Left lung (tissue), 10 donors: ENCODE data around the gene DPYSL3. TPM values are rescaled to one million over a fixed set of nuclear protein-coding genes. Genes with fewer than 3 reads are reported as not detected.
A peak's percentile ranks its signal among the peaks of the same experiment; 100 is the strongest.

Source experiments
- ATAC-seq: fragments of 200-7000 bp; cut with Tn5 transposase; one replicate; pipeline ENCODE4 v1.9.1; 2020; ENCODE audit warnings: moderate library complexity
- DNase-seq, 4 donors: peaks; one replicate each; pipeline ENCODE4 v3.0.0-alpha.2; 2013 to 2020
- H3K27ac ChIP-seq, 2 donors: fragments of 200-600 bp; sonication (generic) in 1 of 2; one replicate each; pipeline versions ENCODE4 v1.5.0 to v1.8.0; 2020 to 2021
- H3K27me3 ChIP-seq, 2 donors: fragments of 200-600 bp; sonication (generic) in 1 of 2; one replicate each; pipeline versions ENCODE4 v1.5.0 to v1.8.0; 2020 to 2021
- H3K36me3 ChIP-seq, 2 donors: fragments of 200-600 bp; sonication (generic) in 1 of 2; one replicate each; pipeline versions ENCODE4 v1.5.0 to v1.8.0; 2020 to 2021
- H3K4me1 ChIP-seq, 2 donors: fragments of 200-600 bp; one replicate each; pipeline ENCODE4 v1.8.0; 2021
- H3K4me3 ChIP-seq, 2 donors: fragments of 200-600 bp; sonication (generic) in 1 of 2; one replicate each; pipeline versions ENCODE4 v1.5.0 to v1.8.0; 2020 to 2021; ENCODE audit warnings: mild to moderate bottlenecking in 1 of 2
- H3K9me3 ChIP-seq, 2 donors: fragments of 200-600 bp; sonication (generic) in 1 of 2; one replicate each; pipeline versions ENCODE4 v1.5.0 to v1.8.0; 2020 to 2021
- intact Hi-C, 2 donors: fragments of 100-400 bp; cut with DNase I; formaldehyde crosslinking; loops; one replicate each; pipeline versions ENCODE4 v1.11.2 to v1.14.2; 2022
- polyA plus RNA-seq, 6 donors: library from polyadenylated mRNA; unstranded; fragments of 120-200 nt; gene quantifications; one replicate each; pipeline ENCODE4 v1.2.1, GENCODE V29; 2013; ENCODE audit not compliant: insufficient read length in 6 of 6
- total RNA-seq, 2 donors: library from RNA; stranded (reverse); fragmentation: NEBNext Ultra II Directional; extraction: Animal tissue kit (Norgen Biotek cat#: 25700); gene quantifications; one replicate each; pipeline ENCODE4 v1.2.1, GENCODE V29; 2021
- TF ChIP-seq, protein P1 (sequence below), 2 donors: fragments of 200-600 bp; sonication (generic) in 1 of 2; IDR thresholded peaks; one replicate each; pipeline versions ENCODE4 v1.5.0 to v1.8.0; 2021; ENCODE audit warnings: antibody characterized with exemption in 2 of 2
- donor health status: DM: no; HTN: yes; CAD: no.
- donor health status: DM: no; HTN: no; CAD: no.

Gene DPYSL3
- total and polyA plus RNA-seq, 8 donors, result 64.3 to 94.3 (median 79.0) TPM

DNA sequence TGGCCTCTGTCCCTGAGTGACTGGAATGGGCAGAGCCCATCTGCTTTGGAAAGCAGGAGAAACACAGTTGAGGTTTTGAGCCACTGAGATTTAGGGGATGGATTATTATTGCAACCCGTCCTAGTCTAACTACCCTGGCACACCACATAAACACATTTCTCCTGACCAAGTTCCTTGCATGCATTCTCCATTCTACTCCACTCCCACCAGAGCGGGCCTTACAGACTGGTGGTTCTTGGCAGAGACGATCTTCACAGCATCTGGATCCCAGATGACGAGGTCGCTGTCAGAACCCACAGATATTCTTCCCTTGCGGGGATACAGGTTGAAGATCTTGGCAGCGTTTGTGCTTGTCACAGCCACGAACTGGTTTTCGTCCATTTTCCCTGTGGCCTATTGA, 111.0 kb downstream of the DPYSL3 start:
- Histone ChIP-seq H3K9me3 (no peaks in the 10 kb centered on the region), H3K36me3 (peaks cover 0 to 16% of the 10 kb centered on the region in 2 donors), H3K27ac (no peak overlapping the region), H3K27me3 (no peaks in the 10 kb centered on the region), H3K4me1 (peaks cover 11 to 12% of the 10 kb centered on the region in 2 donors), H3K4me3 (no peak overlapping the region)
- no peak for DNase-seq
- ATAC-seq, result no peak
- TF ChIP-seq, protein P1, sequence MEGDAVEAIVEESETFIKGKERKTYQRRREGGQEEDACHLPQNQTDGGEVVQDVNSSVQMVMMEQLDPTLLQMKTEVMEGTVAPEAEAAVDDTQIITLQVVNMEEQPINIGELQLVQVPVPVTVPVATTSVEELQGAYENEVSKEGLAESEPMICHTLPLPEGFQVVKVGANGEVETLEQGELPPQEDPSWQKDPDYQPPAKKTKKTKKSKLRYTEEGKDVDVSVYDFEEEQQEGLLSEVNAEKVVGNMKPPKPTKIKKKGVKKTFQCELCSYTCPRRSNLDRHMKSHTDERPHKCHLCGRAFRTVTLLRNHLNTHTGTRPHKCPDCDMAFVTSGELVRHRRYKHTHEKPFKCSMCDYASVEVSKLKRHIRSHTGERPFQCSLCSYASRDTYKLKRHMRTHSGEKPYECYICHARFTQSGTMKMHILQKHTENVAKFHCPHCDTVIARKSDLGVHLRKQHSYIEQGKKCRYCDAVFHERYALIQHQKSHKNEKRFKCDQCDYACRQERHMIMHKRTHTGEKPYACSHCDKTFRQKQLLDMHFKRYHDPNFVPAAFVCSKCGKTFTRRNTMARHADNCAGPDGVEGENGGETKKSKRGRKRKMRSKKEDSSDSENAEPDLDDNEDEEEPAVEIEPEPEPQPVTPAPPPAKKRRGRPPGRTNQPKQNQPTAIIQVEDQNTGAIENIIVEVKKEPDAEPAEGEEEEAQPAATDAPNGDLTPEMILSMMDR (IDR thresholded peaks at IDR 0.05), result no peak
- intact Hi-C loops, result no loop called here

DNA sequence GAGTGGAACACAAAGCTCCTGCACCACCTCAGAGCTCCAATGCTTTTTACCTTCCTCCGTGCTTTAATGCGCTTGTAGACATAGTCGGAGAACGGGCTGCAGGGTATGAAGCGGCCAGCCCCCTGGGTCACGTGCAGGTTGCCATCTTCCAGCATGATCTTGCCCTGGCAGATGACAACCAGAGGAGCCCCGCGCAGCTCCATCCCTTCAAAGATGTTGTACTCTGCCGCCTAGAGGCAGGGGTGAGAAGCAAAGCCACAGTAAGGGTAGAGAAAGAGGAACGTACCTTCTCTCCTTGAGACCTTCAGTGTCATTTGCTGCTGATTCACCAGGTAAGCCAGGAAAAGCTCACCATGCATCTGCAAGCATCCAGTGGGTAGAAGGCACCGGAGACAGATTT, 112.3 kb downstream of the DPYSL3 start:
- H3K9me3 ChIP-seq, result no peaks in the 10 kb centered on the region
- ATAC-seq (no peak), DNase-seq (no peak)
- intact Hi-C loops, result no loop called here
- no peak overlapping the region for H3K27ac ChIP-seq
- TF ChIP-seq, protein P1 (IDR thresholded peaks at IDR 0.05), result no peak
- no peak overlapping the region for H3K4me3 ChIP-seq
- no peaks in the 10 kb centered on the region for H3K27me3 ChIP-seq
- peaks cover 0 to 16% of the 10 kb centered on the region in 2 donors for H3K36me3 ChIP-seq
- H3K4me1 ChIP-seq, result peaks cover 0 to 3% of the 10 kb centered on the region in 2 donors

DNA sequence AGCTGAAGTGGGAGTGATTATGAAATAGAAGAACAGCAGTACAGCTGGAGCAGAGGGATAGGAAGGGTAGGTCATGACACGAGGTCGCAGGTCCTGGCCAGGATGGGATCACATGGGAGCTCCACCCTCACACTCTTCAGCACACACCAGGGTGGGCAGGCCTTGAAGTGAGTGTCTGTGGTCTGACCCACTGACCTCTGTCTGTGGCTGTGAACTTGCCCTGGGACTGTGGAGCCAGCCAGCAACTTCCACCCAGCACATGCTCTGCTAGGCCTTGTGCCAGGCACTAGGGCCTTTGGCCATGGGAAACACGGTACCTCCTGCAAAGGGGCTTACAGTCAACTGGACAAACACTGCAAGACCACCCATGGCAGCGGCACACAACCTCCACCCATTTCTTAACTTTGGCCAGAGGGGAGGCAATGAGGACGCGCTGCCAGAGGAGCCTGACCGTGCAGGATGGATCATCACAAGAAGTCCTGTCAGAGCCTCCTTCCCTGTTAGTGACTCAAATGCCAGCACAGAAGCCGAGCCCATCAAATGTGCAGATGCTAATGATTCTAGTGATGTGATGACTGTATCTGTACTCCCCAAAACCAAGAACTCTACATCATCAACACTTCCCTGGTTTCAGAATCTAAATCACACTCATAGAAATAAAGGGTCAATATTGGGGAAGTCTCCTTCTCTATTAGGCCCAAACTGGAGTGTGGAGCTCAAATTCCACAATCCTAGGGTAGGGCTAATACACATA, 113.6 kb downstream of the DPYSL3 start:
- peak; percentile 69 for ATAC-seq
- Histone ChIP-seq H3K27ac (no peak overlapping the region), H3K27me3 (no peaks in the 10 kb centered on the region), H3K36me3 (peaks cover 0 to 13% of the 10 kb centered on the region in 2 donors), H3K4me1 (peaks cover 0 to 3% of the 10 kb centered on the region in 2 donors), H3K4me3 (no peak overlapping the region), H3K9me3 (no peaks in the 10 kb centered on the region)
- intact Hi-C loops, result no loop called here
- DNase-seq, result peak in 1 of 4 donors; percentile 50
- TF ChIP-seq, protein P1 (IDR thresholded peaks at IDR 0.05), result no peak

DNA sequence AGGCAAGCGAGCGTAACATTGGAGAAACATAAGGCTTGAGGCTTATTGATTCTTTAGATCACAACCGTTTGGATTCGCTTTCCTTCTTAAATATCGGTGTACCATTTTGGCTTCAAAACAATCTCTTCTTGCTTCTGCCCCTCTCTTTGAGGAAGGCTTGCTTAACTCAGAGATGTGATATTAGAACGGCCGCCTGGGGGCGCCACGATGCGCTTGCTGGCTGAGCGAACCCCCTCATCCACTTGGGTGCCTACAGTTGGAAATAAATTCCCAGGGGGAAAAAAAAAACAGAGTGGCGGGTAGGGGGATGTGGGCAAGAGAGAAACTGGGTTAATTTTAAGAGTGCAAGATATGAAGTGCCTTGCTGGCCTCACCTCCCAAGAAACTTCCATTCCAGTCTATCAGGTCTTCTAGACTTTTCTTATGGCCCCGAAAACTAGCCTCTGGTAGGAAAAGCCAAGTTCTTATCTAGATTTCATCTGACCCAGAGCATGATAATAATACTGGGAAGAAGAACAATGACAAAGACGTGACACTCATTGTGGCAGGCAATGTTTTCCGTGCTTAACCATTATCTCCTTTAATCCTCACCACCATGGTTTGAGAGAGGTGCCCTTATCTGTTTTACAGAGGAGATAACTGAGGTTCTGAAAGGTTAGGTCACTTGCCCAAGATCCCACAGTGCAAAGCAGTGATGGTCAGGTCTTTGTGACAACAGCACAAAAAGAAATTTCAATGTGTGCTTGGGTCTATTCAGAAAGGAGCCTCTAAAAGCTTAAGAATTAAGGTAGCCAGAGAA, 115.8 kb downstream of the DPYSL3 start:
- intact Hi-C loops, result no loop called here
- Histone ChIP-seq H3K27ac (no peak overlapping the region), H3K4me3 (no peak overlapping the region), H3K9me3 (no peaks in the 10 kb centered on the region), H3K4me1 (peaks cover 0 to 3% of the 10 kb centered on the region in 2 donors), H3K27me3 (no peaks in the 10 kb centered on the region), H3K36me3 (peaks cover 0 to 3% of the 10 kb centered on the region in 2 donors)
- ATAC-seq (no peak), DNase-seq (no peak)
- TF ChIP-seq, protein P1 (IDR thresholded peaks at IDR 0.05), result no peak

DNA sequence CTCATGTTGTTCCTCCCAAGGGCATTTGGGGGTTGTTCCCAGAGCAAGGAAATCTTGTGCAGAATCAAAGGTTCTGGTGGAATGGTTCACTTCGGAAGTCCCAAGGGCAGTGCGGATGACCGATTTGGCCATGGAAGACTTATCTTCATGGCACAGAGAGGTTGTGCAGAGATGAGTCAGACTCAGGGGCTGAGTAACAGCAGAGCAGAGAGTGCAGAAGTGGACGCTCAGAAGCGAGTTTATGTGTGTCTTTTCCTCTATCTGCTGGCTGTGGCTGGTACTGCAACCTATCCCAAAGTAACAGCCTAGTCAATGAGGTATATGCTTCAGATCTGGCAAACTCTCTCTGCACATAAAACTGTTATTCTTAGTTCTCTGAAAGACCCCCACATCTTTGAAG, 118.1 kb downstream of the DPYSL3 start:
- Histone ChIP-seq H3K4me3 (no peak overlapping the region), H3K27ac (no peak overlapping the region), H3K36me3 (no peaks in the 10 kb centered on the region), H3K9me3 (no peaks in the 10 kb centered on the region), H3K4me1 (peaks cover 0 to 3% of the 10 kb centered on the region in 2 donors), H3K27me3 (no peaks in the 10 kb centered on the region)
- DNase-seq, result no peak
- peak; percentile 82 for ATAC-seq
- TF ChIP-seq, protein P1 (IDR thresholded peaks at IDR 0.05), result peak; percentile 51 to 54
- intact Hi-C loops, result no loop called here
